GM19351 (cell line): ENCODE results near the gene ZNF202.

Experiments used
- ATAC-seq: cut with Tn5 transposase; IDR thresholded peaks from one replicate; pipeline ENCODE4 v1.9.1; 2021; ENCODE audit warnings: mild to moderate bottlenecking, moderate library complexity; ENCODE audit not compliant: unreplicated experiment

ZNF202 gene

GRCh38 chr11:123684601-123685000, 56.9 kb downstream of the ZNF202 start:
- ATAC-seq, result no peak

GRCh38 chr11:123683428-123684170, 57.9 kb downstream of the ZNF202 start:
- ATAC-seq, result no peak

DNA sequence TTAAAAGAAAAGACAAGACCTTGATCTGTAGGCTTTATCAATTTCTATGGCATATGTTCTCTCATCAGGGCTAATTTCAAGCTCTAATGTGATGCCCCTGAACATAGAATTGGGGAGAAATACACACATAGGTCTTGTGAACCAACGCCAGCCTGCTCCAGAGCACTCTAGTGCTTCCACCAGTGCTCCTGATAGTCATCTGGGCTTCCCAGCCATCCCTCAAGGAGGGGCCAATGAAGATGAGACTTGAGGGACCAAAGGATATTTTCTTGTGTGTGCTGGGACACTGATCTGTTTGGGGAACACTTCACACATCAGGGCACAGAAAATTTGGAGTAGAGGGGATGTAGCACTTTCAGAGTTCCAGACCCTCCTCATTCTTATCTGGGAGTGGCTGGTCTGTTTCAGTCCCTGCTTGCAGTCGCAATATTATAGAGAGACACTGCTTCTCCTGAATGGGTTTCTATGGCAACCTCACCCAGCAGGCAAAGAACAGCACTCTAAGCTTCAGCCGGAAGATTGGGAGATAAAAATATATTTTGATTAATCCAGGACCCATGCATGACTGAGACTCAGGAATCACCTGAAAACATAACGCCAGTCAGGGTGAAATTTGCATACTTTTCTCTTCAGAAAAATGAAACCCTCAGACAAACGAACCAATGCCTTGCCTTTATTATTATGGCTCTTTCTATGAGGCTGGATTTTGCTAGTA, 58.6 kb downstream of the ZNF202 start:
- no peak for ATAC-seq

- no peak for ATAC-seq
These were observed 60.4 kb downstream of the ZNF202 start for GRCh38 chr11:123681030-123681429.

- ATAC-seq, result no peak
These were observed 63.2 kb downstream of the ZNF202 start for GRCh38 chr11:123678246-123678645.

- ATAC-seq, result no peak
These were observed 64.0 kb downstream of the ZNF202 start for GRCh38 chr11:123677510-123677909.

DNA sequence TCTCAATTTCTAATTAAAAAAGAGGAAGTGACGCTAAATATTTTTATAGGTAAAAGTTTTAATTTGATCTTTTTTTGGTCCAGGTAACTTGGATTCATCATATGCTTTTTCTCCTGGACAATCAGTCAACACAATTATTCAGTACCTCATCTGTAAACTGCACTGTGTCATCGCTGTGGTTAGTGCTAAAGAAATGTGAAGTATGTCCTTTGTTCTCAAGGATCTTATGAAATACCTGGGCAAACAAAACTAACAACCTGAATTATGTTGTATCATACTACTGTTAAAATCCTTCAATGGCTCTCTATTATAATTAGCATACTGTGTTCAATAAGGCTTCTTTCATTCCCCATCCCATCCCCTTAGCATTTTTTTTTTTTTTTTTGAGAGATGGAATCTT, 67.2 kb downstream of the ZNF202 start:
- no peak for ATAC-seq
